Panc1 (cell line): ENCODE results near the gene WFIKKN2. TPM values are rescaled to one million over a fixed set of nuclear protein-coding genes. Genes with fewer than 3 reads are reported as not detected.

Experiments used
- ATAC-seq: fragments of 200-7000 bp; cut with Tn5 transposase; 2 replicates; pipeline ENCODE4 v1.9.1; 2020; ENCODE audit warnings: mild to moderate bottlenecking, moderate library complexity
- BruUV-seq: library from RNA; stranded (reverse); fragments of 400-500 nt; replicated peaks from 2 replicates; lab custom pipeline; 2021; lab: Mats Ljungman, UMichigan
- CTCF ChIA-PET: fragments of 300-600 bp; sonication (Branson Sonifier 250); formaldehyde crosslinking; loops from one replicate; lab custom pipeline; 2022; ENCODE audit warnings: antibody characterized with exemption; lab: Charles Lee
- POLR2A ChIA-PET: fragments of 300-600 bp; sonication (Branson Sonifier 250); formaldehyde crosslinking; loops from one replicate; lab custom pipeline; 2022; ENCODE audit warnings: antibody characterized with exemption; lab: Charles Lee
- DNase-seq: peaks from one replicate; pipeline ENCODE4 v3.0.0-alpha.2; 2010; ENCODE audit warnings: low read depth, low spot score
- H3K27ac ChIP-seq: 2 replicates; pipeline ENCODE4 v1.5.1; 2011; ENCODE audit warnings: mild to moderate bottlenecking, low read length, inconsistent platforms
- H3K27me3 ChIP-seq: fragments of 200-500 bp; sonication (Bioruptor generic); 2 replicates; pipeline ENCODE4 v1.6.0; 2014; ENCODE audit warnings: low read length, inconsistent platforms; ENCODE audit not compliant: control insufficient read depth, insufficient read depth
- H3K36me3 ChIP-seq: fragments of 200-500 bp; sonication (Bioruptor generic); 2 replicates; pipeline ENCODE4 v1.5.1; 2014; ENCODE audit warnings: inconsistent platforms, mild to moderate bottlenecking, low read length, moderate library complexity; ENCODE audit not compliant: control insufficient read depth, insufficient read depth
- H3K4me1 ChIP-seq: 2 replicates; pipeline ENCODE4 v1.5.1; 2011; ENCODE audit warnings: inconsistent platforms, mild to moderate bottlenecking, low read length, moderate library complexity; ENCODE audit not compliant: control insufficient read depth, insufficient read depth
- H3K4me3 ChIP-seq, 2 experiments: 2 replicates each; pipeline ENCODE4 v1.5.1; 2011 to 2012; ENCODE audit warnings: low read depth in 2 of 2, low read length in 2 of 2, mild to moderate bottlenecking in 2 of 2, inconsistent platforms in 1 of 2, moderate library complexity in 1 of 2
- H3K9me3 ChIP-seq: fragments of 200-500 bp; sonication (Bioruptor generic); 2 replicates; pipeline ENCODE4 v1.5.1; 2014; ENCODE audit warnings: low read depth, mild to moderate bottlenecking, inconsistent platforms, low read length, moderate library complexity; ENCODE audit not compliant: control insufficient read depth, insufficient read depth
- POLR2AphosphoS5 ChIP-seq: IDR thresholded peaks from 2 replicates; pipeline ENCODE4 v1.6.1; 2012; ENCODE audit warnings: mild to moderate bottlenecking, low read depth, low read length, moderate library complexity
- SIN3A ChIP-seq: IDR thresholded peaks from 2 replicates; pipeline ENCODE4 v1.6.1; 2012; ENCODE audit warnings: low read depth, mild to moderate bottlenecking, low read length, moderate library complexity, borderline replicate concordance; ENCODE audit not compliant: insufficient read depth
- TCF7L2 ChIP-seq: IDR thresholded peaks from 2 replicates; pipeline ENCODE4 v1.6.1; 2011; ENCODE audit warnings: mild to moderate bottlenecking, low read depth, low read length, inconsistent platforms
- in situ Hi-C: cut with HindIII; loops from 2 replicates; pipeline ENCODE4 v1.10.0; 2016; ENCODE audit warnings: low sequenced_read_pairs, low pct_unique_long_range_greater_than_20kb
- intact Hi-C: fragments of 100-400 bp; cut with micrococcal nuclease; formaldehyde crosslinking; loops from one replicate; pipeline ENCODE4 v1.10.0; 2022; ENCODE audit not compliant: unreplicated experiment
- total RNA-seq: library from RNA; stranded (reverse); gene quantifications from one replicate; pipeline ENCODE4 v1.2.1, GENCODE V29; 2021; ENCODE audit not compliant: unreplicated experiment
- TF ChIP-seq, protein P1 (sequence below): fragments of 450-650 bp; IDR thresholded peaks from 2 replicates; pipeline ENCODE4 v1.5.1; 2017; ENCODE audit warnings: mild to moderate bottlenecking
- TF ChIP-seq, protein P2 (sequence below), 2 experiments: IDR thresholded peaks; 2 replicates each; pipeline ENCODE4 v1.6.1; 2011 to 2012; ENCODE audit warnings: low read depth in 2 of 2, control low read depth in 1 of 2, low read length in 1 of 2, mild to moderate bottlenecking in 1 of 2, moderate library complexity in 1 of 2; ENCODE audit not compliant: insufficient read depth in 1 of 2

The WFIKKN2 gene
- total RNA-seq, 1 experiment from 2014 or later, result 0.05 TPM

DNA sequence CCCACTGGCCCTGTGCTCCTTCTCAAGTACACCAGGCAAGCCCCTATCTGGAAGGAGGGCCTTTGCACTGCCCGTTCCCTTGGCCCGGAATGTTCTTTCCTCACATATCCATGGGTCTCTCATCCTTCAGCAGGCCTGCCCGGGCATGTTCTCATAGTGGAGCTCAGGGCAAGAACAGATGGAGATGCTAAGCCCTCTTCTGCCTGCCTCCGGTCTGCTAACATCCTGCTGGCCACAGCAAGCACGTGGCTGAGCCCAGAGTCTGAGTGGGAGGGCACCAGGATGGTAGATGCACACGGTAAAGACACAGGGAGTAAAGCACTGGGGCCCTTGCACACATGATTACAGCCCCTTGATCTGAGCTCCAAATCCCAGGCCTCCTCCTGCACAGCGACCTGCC is 48.3 kb upstream of the WFIKKN2 start:
- DNase-seq (no peak), ATAC-seq (no peak)
- intact Hi-C loops, result no loop called here
- H3K27ac ChIP-seq, result no peak overlapping the region
- no peak overlapping the region for H3K4me3 ChIP-seq
- in situ Hi-C loops, result no loop called here
- ChIA-PET CTCF (no interaction called here), POLR2A (interaction anchor here (0.7 kb wide), 2 partner anchors 85 to 139 kb away, joined by 3 to 4 read pairs; no protein-coding TSS in a partner anchor)
- no peaks in the 10 kb centered on the region for H3K4me1 ChIP-seq
- H3K9me3 ChIP-seq, result no peaks in the 10 kb centered on the region
- H3K27me3 ChIP-seq, result no peaks in the 10 kb centered on the region
- H3K36me3 ChIP-seq, result no peaks in the 10 kb centered on the region
- BruUV-seq, result no TSS peak
- TF ChIP-seq TCF7L2 (no peak), SIN3A (no peak), POLR2AphosphoS5 (no peak)
- TF ChIP-seq, protein P1, sequence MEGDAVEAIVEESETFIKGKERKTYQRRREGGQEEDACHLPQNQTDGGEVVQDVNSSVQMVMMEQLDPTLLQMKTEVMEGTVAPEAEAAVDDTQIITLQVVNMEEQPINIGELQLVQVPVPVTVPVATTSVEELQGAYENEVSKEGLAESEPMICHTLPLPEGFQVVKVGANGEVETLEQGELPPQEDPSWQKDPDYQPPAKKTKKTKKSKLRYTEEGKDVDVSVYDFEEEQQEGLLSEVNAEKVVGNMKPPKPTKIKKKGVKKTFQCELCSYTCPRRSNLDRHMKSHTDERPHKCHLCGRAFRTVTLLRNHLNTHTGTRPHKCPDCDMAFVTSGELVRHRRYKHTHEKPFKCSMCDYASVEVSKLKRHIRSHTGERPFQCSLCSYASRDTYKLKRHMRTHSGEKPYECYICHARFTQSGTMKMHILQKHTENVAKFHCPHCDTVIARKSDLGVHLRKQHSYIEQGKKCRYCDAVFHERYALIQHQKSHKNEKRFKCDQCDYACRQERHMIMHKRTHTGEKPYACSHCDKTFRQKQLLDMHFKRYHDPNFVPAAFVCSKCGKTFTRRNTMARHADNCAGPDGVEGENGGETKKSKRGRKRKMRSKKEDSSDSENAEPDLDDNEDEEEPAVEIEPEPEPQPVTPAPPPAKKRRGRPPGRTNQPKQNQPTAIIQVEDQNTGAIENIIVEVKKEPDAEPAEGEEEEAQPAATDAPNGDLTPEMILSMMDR, result no peak
- TF ChIP-seq, protein P2, sequence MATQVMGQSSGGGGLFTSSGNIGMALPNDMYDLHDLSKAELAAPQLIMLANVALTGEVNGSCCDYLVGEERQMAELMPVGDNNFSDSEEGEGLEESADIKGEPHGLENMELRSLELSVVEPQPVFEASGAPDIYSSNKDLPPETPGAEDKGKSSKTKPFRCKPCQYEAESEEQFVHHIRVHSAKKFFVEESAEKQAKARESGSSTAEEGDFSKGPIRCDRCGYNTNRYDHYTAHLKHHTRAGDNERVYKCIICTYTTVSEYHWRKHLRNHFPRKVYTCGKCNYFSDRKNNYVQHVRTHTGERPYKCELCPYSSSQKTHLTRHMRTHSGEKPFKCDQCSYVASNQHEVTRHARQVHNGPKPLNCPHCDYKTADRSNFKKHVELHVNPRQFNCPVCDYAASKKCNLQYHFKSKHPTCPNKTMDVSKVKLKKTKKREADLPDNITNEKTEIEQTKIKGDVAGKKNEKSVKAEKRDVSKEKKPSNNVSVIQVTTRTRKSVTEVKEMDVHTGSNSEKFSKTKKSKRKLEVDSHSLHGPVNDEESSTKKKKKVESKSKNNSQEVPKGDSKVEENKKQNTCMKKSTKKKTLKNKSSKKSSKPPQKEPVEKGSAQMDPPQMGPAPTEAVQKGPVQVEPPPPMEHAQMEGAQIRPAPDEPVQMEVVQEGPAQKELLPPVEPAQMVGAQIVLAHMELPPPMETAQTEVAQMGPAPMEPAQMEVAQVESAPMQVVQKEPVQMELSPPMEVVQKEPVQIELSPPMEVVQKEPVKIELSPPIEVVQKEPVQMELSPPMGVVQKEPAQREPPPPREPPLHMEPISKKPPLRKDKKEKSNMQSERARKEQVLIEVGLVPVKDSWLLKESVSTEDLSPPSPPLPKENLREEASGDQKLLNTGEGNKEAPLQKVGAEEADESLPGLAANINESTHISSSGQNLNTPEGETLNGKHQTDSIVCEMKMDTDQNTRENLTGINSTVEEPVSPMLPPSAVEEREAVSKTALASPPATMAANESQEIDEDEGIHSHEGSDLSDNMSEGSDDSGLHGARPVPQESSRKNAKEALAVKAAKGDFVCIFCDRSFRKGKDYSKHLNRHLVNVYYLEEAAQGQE (IDR thresholded peaks at IDR 0.05; ENCODE audit: insufficient read depth in 1 of 2, low read depth in 2 of 2, low read length in 1 of 2), result no peak

DNA sequence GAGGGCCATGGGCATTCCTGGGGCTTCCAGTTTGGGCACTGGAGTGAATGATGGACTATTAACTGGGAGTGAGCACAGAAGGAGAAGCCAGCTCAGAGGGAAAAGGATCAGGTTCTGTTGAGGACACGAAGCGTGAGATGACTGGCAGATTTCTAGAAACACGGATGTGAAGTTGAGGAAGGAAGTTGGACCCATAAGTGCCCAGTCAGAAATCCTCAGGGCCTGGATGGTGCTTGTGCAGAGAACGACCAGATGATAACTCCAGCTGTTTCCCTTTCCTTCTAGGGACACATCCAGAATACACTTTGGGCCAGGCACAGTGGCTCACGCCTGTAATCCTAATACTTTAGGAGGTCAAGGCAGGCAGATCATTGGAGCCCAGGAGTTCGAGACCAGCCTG is 44.8 kb upstream of the WFIKKN2 start:
- in situ Hi-C loops, result no loop called here
- POLR2A ChIA-PET, result no interaction called here
- Histone ChIP-seq H3K27ac (no peak overlapping the region), H3K36me3 (no peaks in the 10 kb centered on the region), H3K4me1 (no peaks in the 10 kb centered on the region), H3K9me3 (no peaks in the 10 kb centered on the region), H3K27me3 (no peaks in the 10 kb centered on the region), H3K4me3 (no peak overlapping the region)
- no peak for TF ChIP-seq SIN3A
- TF ChIP-seq, protein P1, result no peak
- TF ChIP-seq, protein P2 (IDR thresholded peaks at IDR 0.05; ENCODE audit: insufficient read depth in 1 of 2, low read depth in 2 of 2, low read length in 1 of 2), result no peak
- no peak for TF ChIP-seq TCF7L2
- TF ChIP-seq POLR2AphosphoS5, result no peak
- BruUV-seq, result no TSS peak
- DNase-seq (no peak), ATAC-seq (no peak)
- intact Hi-C loops, result no loop called here
- CTCF ChIA-PET, result no interaction called here
